Parathyroid adenoma (tissue), 2 donors: ENCODE data around the gene FOXN3.

Source experiments
- H2AFZ ChIP-seq: fragments of 300-600 bp; sonication (generic); one replicate; pipeline ENCODE4 v1.7.0; 2017; ENCODE audit warnings: antibody characterized with exemption, mild to moderate bottlenecking
- H3K27ac ChIP-seq: fragments of 300-600 bp; sonication (generic); one replicate; pipeline ENCODE4 v1.7.0; 2017
- H3K27me3 ChIP-seq: fragments of 300-600 bp; sonication (generic); one replicate; pipeline ENCODE4 v1.7.0; 2017; ENCODE audit warnings: low read length; ENCODE audit not compliant: control insufficient read depth, insufficient read depth
- H3K36me3 ChIP-seq: fragments of 300-600 bp; sonication (generic); one replicate; pipeline ENCODE4 v1.7.0; 2017; ENCODE audit warnings: low read length; ENCODE audit not compliant: control insufficient read depth, insufficient read depth
- H3K4me1 ChIP-seq: fragments of 300-600 bp; sonication (generic); one replicate; pipeline ENCODE4 v1.7.0; 2017; ENCODE audit warnings: control low read depth
- H3K4me2 ChIP-seq: fragments of 300-600 bp; sonication (generic); one replicate; pipeline ENCODE4 v1.7.0; 2017; ENCODE audit warnings: low read length
- H3K4me3 ChIP-seq: fragments of 300-600 bp; sonication (generic); one replicate; pipeline ENCODE4 v1.7.0; 2017; ENCODE audit warnings: low read depth, low read length
- H3K79me2 ChIP-seq: fragments of 300-600 bp; sonication (generic); one replicate; pipeline ENCODE4 v1.7.0; 2017; ENCODE audit warnings: control low read depth
- H3K9ac ChIP-seq: fragments of 300-600 bp; sonication (generic); one replicate; pipeline ENCODE4 v1.7.0; 2017; ENCODE audit warnings: mild to moderate bottlenecking
- H3K9me3 ChIP-seq: fragments of 300-600 bp; sonication (generic); one replicate; pipeline ENCODE4 v1.7.0; 2017; ENCODE audit warnings: low read length; ENCODE audit not compliant: control insufficient read depth
- CTCF ChIP-seq: fragments of 300-600 bp; sonication (generic); IDR thresholded peaks from one replicate; pipeline ENCODE4 v1.7.0; 2017; ENCODE audit warnings: antibody characterized with exemption, mild to moderate bottlenecking
- donor health status: primary hyperparathyroidism.

Gene FOXN3

GRCh38 chr14:89418452-89418851 is 1.4 kb upstream of the FOXN3 start:
- H3K4me3 ChIP-seq = no peak overlapping the region
- H3K4me1 ChIP-seq = peaks cover 12% of the 10 kb centered on the region
- H3K9me3 ChIP-seq = no peaks in the 10 kb centered on the region
- no peak overlapping the region for H3K9ac ChIP-seq
- no peak for TF ChIP-seq CTCF
- no peaks in the 10 kb centered on the region for H3K36me3 ChIP-seq
- H3K4me2 ChIP-seq = peak overlapping the region; percentile 98
- peak overlapping the region; percentile 93 for H3K27ac ChIP-seq
- H3K27me3 ChIP-seq = no peaks in the 10 kb centered on the region
- H2AFZ ChIP-seq = no peak overlapping the region
- H3K79me2 ChIP-seq = peaks cover 15% of the 10 kb centered on the region

DNA sequence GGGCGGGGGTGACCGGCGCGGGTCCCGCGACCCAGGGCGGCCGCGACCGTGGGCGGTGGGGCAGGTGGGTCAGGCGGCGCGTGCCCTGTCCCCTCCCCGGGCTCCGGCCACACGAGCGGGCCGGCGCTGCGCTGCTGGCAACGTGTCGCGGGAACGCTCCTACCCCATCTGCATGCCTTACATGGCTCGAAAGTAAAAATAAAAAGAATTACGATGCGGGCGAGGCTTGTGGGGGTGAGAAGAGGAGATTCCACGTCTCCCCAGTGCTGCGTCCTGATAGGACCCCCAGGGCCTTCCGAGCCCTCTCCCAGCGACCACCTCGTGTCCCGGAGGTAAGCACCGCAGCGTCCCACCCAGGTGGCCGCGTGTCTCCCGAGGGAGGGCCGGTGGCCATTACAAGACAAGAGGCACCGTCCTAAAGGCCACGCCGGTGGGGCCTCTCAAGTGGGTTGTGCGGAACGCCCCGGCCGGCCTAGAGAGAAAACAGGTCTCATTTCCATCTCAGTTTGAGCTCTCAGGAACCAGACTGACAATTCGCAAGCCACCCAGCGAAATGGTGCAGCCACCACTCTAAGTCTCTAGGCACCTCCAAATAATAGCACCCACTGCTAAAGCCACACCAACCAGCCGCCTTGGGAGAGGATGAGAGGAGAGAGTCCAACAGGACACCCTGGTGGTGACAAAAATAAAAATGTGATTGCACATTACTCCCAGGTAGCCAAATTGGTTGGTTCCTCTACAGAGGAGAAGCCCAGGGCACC is 612 bp upstream of the FOXN3 start:
- no peaks in the 10 kb centered on the region for H3K9me3 ChIP-seq
- H3K79me2 ChIP-seq = peaks cover 18% of the 10 kb centered on the region
- H3K27me3 ChIP-seq = no peaks in the 10 kb centered on the region
- H3K4me2 ChIP-seq = peak overlapping the region; percentile 98
- peak overlapping the region; percentile 76 for H3K4me3 ChIP-seq
- peak overlapping the region; percentile 84 for H2AFZ ChIP-seq
- peak overlapping the region; percentile 93 for H3K27ac ChIP-seq
- H3K9ac ChIP-seq = peak overlapping the region; percentile 1
- TF ChIP-seq CTCF = peak; percentile 65
- H3K36me3 ChIP-seq = no peaks in the 10 kb centered on the region
- peaks cover 7% of the 10 kb centered on the region for H3K4me1 ChIP-seq

- Histone ChIP-seq H3K4me2 (peak overlapping the region; percentile 78), H3K9me3 (no peaks in the 10 kb centered on the region), H3K27me3 (no peaks in the 10 kb centered on the region), H3K79me2 (peaks cover 30% of the 10 kb centered on the region), H3K9ac (peak overlapping the region; percentile 43), H3K4me1 (peaks cover 3% of the 10 kb centered on the region), H2AFZ (peak overlapping the region; percentile 83), H3K36me3 (no peaks in the 10 kb centered on the region), H3K27ac (peak overlapping the region; percentile 81), H3K4me3 (peak overlapping the region; percentile 77)
- no peak for TF ChIP-seq CTCF
Observed at GRCh38 chr14:89416002-89416995, 734 bp downstream of the FOXN3 start.

- no peaks in the 10 kb centered on the region for H3K9me3 ChIP-seq
- peak overlapping the region; percentile 78 for H3K4me2 ChIP-seq
- H3K4me3 ChIP-seq = peak overlapping the region; percentile 77
- no peak overlapping the region for H3K9ac ChIP-seq
- no peak overlapping the region for H2AFZ ChIP-seq
- no peaks in the 10 kb centered on the region for H3K36me3 ChIP-seq
- peaks cover 3% of the 10 kb centered on the region for H3K4me1 ChIP-seq
- no peak overlapping the region for H3K27ac ChIP-seq
- no peak for TF ChIP-seq CTCF
- H3K79me2 ChIP-seq = peaks cover 35% of the 10 kb centered on the region
- no peaks in the 10 kb centered on the region for H3K27me3 ChIP-seq
Observed at GRCh38 chr14:89415159-89415558, 1.9 kb downstream of the FOXN3 start.
